ENCODE data around the gene TMOD3.

Gene TMOD3

DNA sequence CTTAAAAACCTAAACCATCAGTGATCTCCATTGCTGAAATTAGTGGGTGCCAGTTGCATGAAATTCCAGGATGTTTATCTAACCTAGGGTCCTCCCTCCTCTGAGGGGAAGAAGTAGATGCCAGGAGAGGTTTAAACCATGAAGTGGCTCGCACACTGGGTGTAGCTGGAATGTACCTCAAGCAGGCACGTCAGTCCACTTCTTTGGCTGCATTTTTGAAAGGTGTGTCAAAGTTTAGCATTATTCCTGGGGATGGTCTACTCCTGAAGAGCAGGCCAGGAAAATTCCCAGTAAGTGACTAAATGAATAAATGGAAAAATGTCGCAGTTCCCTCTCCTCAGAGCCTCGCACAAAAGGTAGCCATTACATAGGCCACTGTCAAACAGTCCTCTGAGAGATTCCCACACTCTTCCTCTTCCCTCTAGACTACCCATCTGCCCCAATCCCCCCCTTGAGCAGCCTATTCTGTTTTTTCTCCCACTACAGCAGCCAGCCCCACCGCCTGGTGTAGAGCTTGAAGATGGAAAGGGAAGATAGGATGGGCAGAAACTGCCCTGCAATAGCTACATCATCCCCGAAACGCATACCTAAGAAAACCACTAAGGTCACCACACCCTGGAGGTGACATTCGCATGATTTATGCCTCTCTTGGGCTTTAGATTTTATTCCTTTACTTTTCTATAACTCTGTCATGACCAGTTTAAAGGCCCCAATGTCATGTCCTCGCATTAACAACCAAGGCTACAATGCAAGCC, 655 bp upstream of the TMOD3 start:
- DNase-seq = no peak

DNA sequence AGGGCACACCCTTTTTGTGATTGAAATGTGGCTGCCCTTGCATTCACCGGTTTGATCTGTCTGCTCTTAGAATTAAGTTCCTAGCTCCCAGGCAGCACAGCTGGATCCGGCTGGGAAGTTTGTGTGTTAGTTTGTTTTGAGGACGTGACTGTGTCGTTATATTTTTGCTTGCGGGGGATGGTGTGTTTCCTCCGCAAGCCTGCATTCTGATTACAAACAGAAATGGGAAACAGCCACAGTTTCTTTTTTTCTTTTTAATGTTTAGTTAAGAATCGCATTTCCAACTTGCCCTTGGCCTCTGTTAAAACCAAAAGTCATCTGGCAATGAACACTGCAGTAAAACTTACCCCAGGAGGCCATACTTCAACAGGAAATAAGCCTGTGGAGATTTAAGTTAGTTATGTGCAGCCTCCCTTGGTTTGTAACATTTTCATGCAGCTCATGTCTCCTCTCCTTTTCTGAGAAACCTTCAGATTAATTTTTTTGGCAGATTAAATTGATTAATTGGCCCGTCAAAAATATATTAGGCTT, 888 bp downstream of the TMOD3 start:
- DNase-seq = no peak

DNA sequence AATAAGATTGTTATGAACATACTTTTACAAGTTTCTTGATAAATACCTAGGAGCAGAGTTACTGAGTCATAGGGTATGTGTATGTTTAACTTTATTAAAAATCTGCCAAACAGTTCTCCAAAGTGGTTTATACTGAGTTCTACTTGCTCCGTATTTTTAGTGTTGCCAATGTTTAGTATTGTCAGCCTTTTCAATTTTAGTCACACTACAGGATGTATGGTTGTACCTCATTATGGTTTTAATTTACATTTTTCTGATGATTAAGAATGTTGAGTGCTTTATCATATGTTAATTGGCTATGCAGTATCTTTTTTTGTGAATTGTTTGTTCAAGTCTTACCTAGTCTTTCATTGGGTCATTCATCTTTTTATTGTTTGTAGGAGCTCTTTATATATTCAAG, 4.3 kb downstream of the TMOD3 start:
- no peak for DNase-seq

DNA sequence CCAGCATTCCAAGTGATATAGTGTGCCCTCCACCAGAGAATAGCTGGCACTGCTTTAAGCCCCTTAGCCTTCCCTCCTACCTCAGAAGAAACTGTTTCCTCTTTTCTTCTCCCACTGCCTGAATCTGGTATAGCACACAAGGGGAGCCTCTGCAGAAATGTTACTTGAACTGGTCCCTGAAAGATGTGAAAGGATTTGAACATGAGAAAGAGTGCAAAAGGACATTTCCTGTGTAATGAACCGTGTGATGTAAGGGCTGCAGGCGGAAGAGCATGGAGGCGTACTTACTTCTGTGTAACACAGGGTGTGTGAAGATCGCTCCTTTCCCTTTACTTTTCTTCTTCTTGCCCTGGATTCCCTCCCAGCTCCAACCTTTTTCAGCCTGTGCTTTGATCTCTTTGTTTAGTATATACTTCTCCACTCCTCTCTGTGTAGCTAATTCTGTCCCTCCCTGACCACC, 8.4 kb downstream of the TMOD3 start:
- no peak for DNase-seq

DNA sequence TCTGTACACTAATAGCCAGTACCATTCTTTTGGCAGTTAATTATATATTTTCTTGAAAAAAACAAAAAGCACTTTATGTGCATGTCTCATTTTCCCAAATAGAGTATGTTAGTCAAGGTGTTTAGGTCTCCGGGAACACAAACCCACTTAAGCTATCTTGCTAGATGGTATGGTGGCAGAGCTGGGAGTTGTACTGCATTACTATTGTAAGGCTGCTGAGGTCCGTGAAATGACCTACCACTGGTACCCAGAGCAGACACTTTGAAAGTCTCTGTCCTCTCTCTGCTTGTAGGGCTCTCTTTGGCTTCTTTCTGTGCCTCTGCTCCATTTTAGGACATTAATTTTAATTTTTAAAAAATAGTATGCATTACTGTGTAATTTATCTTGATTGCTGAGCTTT, 8.8 kb downstream of the TMOD3 start:
- DNase-seq = no peak

DNA sequence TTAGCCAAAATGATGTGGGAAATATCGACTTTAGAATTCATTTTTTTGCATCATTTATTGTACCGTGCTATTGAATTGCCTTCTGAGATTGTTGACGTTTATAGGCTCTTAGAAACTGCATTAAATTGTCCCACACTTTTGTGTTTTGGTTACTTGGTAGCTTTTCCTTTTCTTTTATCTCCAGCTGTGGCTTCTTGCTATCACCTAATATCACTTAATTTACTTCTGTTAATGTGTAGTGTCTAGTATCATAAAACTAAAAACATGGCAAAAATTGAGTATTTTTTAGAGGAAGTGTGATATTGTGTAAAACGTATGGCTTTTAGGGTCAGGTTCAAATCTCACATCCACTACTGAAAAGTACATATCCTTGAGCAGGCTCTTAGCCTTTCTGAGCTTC, 11.2 kb downstream of the TMOD3 start:
- no peak for DNase-seq

DNA sequence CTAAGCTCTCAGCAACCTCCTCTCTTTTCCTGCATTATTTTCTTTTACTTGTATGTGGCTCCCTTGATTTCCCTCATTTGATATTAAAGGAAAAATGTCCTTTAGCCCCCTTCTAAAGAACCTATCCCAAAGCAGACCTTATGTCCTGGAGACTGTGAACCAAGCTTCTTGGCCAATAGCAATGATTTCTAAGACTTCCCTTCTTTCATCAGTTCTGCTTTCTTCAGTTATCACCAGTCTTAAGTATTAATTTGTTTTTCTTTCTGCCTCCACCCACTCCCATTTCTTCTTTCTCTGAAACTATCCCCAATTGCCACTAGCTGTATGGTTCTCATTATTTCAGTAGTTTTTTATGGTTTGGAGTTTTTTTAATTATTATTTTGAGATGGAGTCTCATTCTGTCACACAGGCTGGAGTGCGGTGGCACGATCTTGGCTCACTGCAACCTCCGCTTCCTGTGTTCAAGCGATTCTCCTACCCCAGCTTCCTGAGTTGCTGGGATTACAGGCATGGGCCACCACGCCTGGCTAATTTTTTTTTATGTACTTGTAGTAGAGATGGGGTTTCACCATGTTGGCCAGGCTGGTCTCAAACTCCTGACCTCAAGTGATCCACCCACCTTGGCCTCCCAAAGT, 12.1 kb downstream of the TMOD3 start:
- DNase-seq = no peak

DNA sequence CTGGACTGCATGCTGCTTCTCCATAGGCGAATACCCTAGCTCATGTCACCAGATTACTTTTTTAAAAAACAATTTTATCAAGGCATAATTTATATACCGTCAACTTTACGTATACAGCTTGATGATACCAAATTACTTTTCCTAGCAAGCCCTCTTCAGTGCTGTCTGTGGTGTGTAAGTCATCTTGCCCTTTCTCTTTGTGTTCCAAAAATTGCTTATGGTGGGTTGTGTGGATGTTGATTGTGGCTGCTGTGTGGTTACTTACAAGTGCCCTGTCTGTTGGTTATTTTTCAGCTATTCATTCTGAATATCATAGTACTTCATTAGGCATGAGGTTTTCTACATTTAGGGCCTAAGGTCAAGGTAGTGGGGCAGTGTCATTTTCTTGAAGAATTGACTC, 12.8 kb downstream of the TMOD3 start:
- DNase-seq = no peak

DNA sequence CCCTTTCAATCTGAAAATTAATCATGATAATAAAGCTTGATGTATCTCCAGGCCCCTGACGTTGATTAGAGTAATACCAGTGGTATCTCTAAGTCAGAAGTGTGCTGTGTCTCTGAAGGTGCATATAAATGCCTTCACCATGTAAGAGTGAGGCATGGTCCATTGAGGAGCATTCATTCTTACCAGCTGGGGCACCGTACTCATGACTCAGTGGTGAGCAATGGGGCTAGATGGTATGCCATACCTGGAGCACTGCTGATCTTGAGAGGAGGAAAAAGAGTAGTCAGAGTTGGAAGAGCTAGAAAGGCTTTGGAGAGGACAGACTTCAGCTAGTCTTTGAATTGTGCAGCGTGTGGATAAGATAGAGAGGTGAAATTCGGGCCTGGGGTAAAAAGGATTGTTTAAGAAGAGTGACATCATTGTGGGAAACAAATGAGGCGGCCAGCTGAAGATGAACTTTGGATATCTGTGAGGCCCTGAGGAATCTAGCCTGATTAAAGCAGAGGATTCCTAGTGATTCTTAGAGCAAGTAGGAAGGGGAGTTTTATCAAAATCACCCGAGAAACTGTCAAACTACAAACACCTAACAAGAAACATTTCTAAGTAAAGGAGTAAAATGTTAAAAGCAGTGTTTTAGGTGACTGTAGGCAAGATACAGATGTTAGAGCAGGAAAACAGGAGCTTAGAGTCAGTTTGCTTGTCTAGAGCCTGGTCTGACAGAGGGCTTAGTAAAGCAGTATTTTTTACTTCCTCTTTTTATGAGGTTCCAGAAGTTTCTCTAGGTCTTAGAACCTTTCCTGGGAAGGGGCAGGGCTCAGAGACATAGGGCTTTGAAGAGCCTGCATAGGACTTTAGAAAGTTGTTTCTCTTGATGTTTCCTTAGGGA, 13.6 kb downstream of the TMOD3 start:
- no peak for DNase-seq

DNA sequence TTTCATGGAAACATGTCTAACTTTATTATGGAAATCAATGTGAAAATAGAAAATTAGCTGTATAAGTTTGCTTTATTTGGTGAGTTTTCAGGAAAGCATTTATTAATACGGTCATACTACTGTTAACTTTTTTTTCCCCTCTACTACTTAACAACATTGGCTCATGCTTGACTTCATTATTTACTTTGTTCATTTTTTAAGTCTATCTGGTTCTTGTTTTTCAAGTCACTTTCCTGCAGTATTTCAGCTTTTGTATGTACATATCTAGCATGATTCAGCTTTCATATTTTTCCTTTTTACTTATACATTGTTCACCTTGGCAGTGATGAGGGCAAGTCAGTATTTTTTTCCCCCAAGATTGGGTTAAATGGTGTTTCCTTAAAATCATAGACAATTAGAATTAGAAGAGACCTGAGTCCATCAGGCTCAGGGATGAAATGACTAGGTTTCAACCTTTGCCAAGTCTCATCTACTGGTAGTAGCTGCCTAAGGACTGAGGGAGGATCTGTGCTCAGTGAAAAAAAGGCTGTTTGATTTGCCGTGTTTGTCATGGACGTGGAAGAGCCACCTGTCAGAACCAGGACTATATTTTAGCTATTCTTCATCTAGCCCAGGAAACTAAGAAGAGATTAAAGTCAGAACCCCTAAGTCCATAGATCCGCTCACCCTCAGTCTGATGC, 15.4 kb downstream of the TMOD3 start:
- no peak for DNase-seq

DNA sequence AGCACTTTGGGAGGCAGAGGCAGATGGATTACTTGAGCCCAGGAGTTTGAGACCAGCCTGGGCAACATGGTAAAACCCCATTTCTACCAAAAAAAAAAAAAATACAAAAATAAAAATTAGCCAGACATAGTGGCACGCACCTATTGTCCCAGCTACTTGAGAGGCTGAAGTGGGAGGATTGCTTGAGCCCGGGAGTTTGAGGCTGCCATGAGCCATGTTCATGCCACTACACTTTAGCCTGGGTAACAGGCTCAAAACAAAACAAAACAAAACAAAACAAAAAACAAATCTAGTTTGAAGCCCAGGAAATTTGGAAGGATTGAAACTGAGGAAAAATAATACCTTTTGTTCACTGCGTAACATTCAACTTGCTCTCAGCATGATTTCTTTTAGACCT, 16.6 kb downstream of the TMOD3 start:
- DNase-seq = no peak

DNA sequence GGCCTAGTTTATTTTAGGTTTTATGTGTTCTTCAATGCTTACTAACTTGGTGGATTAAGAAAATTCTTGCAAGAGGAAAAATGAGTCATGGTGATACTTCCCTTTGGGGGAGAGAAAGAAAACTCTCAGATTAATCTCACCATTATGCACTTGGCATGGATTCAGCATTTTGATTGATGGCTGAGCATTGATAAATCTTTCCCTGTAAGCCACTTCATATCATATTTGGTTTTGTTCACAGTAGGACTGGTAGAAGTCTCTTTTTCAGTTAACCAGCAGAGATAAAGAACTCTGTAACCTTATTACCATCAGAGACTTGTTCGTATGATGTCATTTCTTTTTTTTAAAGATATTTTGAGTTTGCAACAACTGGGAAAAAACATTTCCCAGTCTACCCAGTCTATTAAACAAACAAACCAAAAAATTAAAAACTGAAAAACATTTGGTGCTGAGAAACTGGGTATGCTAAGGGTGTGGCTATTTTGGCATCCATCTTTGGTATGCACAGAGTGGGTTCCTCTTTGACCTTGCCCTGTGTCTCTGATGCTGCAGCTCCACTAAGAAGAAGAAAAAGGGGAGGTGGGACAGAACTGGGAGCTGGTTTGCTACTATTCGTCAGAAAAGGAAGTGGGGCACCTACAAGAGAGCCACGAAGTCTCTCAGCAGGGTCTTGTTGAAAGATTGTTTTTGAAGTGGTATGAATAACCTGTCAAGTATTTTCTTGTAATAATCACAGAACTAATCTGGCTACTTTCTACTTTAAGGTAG, 17.2 kb downstream of the TMOD3 start:
- DNase-seq = no peak

DNA sequence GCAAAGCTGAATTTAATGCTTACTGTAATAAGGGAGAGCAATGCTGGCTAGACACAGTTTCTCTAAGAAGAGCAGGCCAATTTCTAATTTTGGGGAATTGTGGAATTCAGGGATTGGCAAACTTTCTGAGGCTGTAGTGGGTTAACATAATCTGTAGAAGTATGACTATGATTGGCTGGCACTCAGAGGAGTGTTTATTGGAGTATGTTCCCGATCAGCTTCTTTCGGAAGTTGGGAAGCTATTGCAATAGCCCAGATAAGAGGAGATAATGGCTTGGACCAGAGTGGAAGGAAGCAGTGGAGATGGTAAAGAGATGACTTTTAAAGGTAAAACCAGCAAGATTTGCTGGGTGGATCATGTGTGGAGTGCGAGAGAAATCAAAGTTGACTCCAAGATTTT, 19.4 kb downstream of the TMOD3 start:
- no peak for DNase-seq

DNA sequence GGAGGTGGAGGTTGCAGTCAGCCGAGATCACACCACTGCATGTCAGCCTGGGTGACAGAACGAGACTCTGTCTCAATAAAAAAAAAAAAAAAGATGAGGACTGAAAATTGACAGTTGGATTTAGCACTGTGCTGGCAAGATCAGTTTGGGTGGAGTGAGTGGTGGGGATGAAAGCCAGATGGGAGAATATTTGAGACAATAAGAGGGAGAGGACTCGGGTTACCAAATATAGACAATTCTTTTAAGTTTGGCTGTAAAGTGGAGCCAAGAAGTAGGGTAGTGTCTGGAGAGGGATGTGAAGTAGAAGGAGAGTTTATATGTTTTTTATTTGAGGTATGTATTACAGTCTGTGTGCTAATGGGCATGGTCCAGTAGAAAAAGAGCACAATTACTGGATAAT, 20.4 kb downstream of the TMOD3 start:
- no peak for DNase-seq

DNA sequence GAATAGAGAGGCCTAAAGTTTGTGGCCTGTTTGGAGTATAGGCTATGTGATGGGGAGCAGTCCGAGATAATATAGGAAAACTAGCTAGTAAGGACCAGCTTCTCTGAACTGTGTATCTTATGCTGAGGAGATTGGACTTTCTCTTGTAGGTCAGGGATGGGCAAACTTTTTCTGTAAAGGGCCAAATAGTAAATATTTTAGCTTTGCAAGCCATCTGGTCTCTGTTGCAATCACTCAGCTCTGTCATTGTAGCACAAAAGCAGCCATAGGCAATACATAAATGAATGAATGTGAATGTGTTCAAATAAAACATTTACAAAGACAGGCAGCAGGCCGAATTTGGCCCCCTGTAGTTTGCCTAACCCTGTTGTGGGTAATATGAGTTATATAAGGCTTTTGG, 24.5 kb downstream of the TMOD3 start:
- no peak for DNase-seq

DNA sequence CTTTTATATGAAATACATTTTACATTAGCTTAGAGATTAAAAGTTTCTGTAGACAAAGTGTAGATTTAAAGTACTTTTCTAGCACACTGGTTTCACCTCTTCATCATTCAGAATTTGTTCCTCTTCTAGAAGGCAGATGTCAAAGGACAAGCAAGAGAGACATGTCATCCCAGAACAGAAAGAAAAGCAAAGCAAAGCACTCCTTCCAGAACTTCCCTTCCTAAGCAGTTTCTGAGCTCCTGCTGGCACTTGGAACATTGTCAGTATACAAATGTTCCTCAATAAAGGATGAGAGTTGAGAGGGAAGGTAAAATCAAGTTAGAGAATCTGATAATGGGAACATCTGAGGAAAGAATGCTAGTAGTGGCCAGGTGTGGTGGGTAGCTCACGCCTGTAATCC, 26.2 kb downstream of the TMOD3 start:
- no peak for DNase-seq

DNA sequence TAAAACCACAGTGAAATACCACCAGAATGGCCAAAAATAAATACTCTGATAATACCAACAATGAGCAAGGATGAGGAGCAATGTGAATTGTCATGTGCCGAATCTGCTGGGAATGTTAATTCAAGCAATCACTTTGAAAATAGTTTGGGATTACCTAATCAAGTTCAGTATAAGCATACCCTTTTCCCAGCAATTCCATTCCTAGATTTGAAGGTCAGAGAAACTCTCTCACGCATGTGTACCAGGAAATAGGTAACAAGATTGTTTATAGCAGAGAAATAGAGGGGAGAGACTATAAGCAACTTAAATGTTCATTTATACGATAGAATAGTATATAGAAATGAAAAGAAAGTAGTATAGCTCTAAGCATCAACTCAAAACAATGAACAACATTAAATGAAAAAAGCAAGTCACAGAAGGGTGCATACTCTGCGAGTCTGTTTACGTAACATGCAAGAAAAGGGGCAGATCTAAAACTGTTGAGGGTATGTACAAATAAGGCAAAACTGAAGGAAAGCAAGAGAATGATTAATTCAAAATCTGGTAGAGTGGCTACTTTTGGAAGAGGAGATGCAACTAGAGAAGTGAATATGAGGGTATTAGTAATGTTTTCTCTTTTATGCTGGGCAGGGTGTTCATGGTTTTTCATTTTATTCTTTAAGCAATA, 27.4 kb downstream of the TMOD3 start:
- no peak for DNase-seq

DNA sequence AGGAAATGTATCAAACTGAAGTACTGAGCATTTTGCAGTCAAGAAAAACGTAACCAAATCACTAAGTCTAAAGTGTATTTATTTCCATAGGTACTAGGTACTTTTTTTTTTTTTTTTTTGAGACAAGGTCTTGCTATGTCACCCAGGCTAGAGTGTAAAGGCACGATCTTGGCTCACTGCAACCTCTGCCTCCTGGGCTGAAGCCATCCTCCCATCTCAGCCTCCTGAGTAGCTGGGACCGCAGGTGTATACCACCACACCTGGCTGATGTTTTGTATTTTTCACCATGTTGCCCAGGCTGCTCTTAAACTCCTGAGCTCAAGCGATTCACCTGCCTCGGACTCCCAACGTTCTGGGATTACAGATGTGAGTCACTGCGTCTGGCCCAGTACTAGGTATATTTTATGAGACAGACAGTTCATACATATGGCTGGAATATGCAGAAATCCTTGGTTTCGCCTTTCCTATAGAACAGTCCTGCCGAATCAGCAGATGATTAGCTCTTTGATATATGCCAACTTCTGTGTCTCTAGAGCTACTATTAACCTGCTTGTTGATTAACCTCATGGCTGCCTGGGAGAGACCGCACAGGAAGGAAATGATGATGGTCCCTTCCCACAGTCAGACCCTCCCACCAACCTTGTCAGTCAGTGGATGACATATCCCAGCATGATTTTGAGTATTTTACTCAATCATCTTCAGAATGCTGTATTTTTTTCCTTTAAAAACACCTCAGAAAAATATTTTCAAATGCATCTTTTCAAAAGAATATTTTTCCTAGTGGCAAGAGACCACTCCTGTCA, 32.3 kb downstream of the TMOD3 start:
- no peak for DNase-seq

DNA sequence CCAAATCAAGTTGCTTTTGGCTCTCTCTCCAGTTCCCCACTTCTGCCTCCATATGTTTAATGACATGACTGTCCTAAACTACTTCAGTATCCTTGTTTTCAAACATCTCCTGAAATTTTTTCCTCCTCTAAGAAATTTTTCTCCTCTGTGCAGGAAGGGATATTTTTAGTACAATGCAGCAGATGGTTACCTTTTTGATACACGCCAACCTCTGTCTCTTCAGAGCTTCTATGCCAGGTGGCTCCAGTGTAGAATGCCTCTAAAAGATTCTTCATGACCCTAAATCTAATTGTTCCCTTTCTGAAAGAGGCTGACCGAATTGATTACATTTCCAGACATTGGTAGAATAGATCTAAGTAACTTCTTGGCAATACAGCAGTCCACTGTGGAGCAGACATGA, 33.7 kb downstream of the TMOD3 start:
- DNase-seq = no peak

DNA sequence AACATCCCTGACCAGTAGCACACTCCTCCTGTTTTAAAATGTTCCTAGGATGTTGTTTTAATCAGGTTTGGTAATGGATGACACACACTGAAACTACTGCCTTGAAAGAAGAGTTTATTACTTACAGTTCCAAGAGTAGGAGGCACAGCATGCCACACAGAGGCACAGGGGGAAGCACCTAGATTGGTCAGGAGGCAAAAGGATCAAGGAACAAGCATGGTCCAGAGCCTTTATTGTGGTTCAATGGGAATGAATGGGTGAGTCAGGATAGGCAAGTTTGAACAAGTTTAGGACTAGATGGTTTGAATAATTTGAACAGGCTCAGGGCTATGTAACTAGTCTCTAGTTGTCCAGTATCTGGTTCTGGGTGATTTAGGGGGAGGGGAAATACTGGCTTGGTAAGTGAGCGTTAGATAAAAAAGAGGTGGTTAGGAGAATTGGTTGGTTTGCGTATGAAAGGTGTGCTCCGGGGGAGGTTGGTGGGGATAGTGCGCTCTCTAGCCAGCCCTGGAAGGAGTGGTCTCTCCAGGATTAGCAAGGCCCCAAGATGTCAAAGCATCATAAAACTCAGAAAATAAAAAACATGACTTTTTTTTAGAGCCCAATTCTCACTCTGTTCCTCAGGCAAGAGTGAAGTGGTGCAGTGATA, 35.1 kb downstream of the TMOD3 start:
- no peak for DNase-seq

Data from cortex of kidney (tissue), 1 donor.